ENCODE data around the gene SSPN.

GRCh38 chr12:26172013-26172412 lies 23.4 kb upstream of the SSPN start:
- TF ChIP-seq CTCF (IDR thresholded peaks at IDR 0.05; ENCODE audit: borderline replicate concordance, extremely low read depth, low read length, poor library complexity, severe bottlenecking) (no peak), EZH2 (IDR thresholded peaks at IDR 0.05; ENCODE audit: borderline replicate concordance, low read depth, low read length, severe bottlenecking) (no peak)
